ENCODE measurements around the gene TPSB2.

Gene TPSB2

DNA sequence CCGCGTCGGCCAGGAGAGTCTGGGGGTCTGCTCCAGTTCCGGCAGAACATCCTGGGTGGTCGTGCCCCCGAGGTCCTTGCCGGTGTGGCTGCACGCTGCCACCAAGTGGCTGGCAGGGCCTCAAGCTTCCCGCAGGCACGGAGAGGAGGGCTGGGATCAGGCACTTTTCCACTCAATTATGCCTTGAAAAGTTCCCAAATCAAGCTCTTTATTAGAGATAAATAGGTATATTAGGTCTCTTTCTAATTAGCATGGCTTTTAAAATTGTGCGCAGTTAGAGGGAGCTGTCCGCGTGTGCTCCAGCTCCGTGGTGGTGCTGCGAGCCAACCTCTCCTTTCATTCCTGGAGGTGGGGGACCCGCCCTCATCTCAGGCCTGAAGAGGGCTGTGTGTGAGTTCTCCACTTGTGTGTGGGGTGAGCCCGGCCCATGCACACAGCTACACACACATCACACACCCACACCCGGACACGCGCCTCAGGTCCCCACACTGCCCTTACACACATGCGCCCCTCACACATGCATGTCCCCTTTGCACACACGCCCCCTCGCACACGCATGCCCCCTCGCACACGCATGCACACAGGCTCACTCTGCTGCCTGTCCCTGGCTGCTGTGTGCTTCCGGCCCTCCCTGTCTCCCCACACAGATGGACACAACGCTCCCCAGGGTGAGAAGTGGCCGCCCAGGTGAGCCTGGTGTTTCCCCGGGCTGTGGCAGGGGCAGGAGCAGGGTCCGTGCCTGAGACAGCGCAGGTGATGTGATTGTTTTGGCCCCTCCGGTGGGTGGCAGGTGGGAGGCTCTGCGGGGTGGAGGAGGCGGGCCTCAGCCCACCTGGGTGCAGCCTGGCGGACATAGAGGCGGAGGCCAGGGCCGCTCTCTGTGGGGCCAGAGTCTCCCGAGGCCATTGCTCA, 48.3 kb downstream of the TPSB2 start:
- DNase-seq = no peak

DNA sequence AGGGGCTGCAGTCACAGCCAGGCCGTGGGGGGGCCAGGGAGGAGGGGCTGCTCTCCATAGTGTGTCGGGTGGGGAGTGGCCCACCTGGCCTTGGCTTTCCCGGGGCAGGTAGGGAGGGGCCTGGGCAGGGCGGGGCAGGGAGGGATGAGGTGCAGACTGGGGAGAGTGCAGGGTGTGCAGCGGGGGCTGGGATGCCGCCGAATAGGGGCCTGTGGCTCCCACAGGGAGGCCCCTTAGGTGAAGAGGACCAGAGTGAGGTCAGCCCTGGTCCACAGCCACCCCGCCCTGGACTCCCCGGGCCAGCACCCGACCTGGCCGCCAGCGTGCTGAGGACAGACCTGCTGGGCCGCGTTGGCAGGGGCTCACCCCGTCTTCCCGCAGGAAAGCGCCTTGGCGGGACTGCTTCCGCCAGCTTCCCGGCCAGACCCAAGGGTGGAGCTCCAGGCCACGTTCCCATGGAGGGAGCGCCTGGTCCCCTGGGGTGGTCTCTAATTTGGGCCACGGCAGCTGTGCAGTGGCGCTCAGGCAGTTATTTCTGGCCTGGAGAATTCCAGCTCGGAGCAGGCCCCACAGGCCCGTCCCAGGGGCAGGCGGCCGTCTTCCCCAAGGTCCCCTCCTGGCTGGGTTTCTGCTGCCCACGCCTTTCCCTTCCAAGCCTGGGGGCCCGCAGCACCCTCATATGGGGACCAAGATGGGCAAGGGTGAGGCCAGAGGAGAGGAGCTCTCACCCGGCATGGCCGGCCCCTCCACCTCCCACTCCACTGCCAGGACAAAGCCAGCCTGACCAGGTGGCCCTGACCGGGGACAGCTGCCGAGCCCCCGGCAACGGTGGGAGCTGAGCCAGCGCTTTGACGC, 49.2 kb downstream of the TPSB2 start:
- no peak for DNase-seq

Data from DMS 273 treated with DMSO at 0.1 percent for 48 hours (cell line).